ENCODE results near the gene LRP4.

DNA sequence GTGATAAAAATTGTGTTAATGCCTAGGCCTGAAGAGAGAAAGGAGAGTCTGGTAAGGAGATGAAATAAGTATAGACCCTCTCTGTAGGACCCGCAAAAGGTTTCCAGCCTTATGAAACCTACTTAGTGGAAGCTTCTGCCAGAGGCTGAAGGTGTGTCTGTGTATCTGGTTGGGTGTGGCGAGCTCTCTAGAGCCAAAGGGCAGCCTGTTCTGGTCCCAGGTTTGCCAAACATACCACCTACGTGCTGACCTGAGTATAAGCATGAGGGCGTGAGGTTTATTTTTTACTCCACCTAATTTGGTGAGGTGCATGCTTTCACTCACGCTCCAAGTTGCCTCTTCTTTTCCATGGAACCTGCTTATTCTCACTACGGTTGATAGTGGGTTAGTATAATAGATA is 23.8 kb upstream of the LRP4 start:
- no peak for TF ChIP-seq POLR2A (IDR thresholded peaks at IDR 0.05; ENCODE audit: control extremely low read depth in 1 of 2, low read depth in 2 of 2, low read length in 2 of 2)
- TF ChIP-seq, protein P1, sequence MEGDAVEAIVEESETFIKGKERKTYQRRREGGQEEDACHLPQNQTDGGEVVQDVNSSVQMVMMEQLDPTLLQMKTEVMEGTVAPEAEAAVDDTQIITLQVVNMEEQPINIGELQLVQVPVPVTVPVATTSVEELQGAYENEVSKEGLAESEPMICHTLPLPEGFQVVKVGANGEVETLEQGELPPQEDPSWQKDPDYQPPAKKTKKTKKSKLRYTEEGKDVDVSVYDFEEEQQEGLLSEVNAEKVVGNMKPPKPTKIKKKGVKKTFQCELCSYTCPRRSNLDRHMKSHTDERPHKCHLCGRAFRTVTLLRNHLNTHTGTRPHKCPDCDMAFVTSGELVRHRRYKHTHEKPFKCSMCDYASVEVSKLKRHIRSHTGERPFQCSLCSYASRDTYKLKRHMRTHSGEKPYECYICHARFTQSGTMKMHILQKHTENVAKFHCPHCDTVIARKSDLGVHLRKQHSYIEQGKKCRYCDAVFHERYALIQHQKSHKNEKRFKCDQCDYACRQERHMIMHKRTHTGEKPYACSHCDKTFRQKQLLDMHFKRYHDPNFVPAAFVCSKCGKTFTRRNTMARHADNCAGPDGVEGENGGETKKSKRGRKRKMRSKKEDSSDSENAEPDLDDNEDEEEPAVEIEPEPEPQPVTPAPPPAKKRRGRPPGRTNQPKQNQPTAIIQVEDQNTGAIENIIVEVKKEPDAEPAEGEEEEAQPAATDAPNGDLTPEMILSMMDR (IDR thresholded peaks at IDR 0.05; ENCODE audit: control extremely low read depth in 1 of 3, insufficient read depth in 1 of 3, low read depth in 1 of 3, low read length in 3 of 3) = no peak
- TF ChIP-seq EP300 (IDR thresholded peaks at IDR 0.05; ENCODE audit: borderline replicate concordance in 1 of 2, low read depth in 2 of 2, low read length in 2 of 2) = no peak
- TF ChIP-seq MAFK (IDR thresholded peaks at IDR 0.05; ENCODE audit: low read depth, low read length) = no peak
- no peak for TF ChIP-seq JUND (IDR thresholded peaks at IDR 0.05; ENCODE audit: low read length)
- no peak for TF ChIP-seq CHD1 (IDR thresholded peaks at IDR 0.05; ENCODE audit: low read depth, low read length)
- TF ChIP-seq, protein P2, sequence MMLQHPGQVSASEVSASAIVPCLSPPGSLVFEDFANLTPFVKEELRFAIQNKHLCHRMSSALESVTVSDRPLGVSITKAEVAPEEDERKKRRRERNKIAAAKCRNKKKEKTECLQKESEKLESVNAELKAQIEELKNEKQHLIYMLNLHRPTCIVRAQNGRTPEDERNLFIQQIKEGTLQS (IDR thresholded peaks at IDR 0.05; ENCODE audit: insufficient read depth, low read depth, low read length) = no peak
- TF ChIP-seq HDAC2 (IDR thresholded peaks at IDR 0.05; ENCODE audit: borderline replicate concordance in 1 of 2, low read depth in 2 of 2, low read length in 2 of 2) = no peak
- no peak for TF ChIP-seq SP2 (IDR thresholded peaks at IDR 0.05; ENCODE audit: low read length)
- no peak for TF ChIP-seq RAD21 (IDR thresholded peaks at IDR 0.05 in 1 of 2, conservative IDR thresholded peaks at IDR 0.05 in 1 of 2; ENCODE audit: low read depth in 2 of 2, low read length in 2 of 2)
- TF ChIP-seq POLR2AphosphoS5 (IDR thresholded peaks at IDR 0.05; ENCODE audit: low read depth, low read length) = no peak
- TF ChIP-seq RFX5 (IDR thresholded peaks at IDR 0.05; ENCODE audit: borderline replicate concordance, low read depth, low read length) = no peak
- TF ChIP-seq TAF1 (IDR thresholded peaks at IDR 0.05; ENCODE audit: low read depth, low read length) = no peak
- TF ChIP-seq, protein P3, sequence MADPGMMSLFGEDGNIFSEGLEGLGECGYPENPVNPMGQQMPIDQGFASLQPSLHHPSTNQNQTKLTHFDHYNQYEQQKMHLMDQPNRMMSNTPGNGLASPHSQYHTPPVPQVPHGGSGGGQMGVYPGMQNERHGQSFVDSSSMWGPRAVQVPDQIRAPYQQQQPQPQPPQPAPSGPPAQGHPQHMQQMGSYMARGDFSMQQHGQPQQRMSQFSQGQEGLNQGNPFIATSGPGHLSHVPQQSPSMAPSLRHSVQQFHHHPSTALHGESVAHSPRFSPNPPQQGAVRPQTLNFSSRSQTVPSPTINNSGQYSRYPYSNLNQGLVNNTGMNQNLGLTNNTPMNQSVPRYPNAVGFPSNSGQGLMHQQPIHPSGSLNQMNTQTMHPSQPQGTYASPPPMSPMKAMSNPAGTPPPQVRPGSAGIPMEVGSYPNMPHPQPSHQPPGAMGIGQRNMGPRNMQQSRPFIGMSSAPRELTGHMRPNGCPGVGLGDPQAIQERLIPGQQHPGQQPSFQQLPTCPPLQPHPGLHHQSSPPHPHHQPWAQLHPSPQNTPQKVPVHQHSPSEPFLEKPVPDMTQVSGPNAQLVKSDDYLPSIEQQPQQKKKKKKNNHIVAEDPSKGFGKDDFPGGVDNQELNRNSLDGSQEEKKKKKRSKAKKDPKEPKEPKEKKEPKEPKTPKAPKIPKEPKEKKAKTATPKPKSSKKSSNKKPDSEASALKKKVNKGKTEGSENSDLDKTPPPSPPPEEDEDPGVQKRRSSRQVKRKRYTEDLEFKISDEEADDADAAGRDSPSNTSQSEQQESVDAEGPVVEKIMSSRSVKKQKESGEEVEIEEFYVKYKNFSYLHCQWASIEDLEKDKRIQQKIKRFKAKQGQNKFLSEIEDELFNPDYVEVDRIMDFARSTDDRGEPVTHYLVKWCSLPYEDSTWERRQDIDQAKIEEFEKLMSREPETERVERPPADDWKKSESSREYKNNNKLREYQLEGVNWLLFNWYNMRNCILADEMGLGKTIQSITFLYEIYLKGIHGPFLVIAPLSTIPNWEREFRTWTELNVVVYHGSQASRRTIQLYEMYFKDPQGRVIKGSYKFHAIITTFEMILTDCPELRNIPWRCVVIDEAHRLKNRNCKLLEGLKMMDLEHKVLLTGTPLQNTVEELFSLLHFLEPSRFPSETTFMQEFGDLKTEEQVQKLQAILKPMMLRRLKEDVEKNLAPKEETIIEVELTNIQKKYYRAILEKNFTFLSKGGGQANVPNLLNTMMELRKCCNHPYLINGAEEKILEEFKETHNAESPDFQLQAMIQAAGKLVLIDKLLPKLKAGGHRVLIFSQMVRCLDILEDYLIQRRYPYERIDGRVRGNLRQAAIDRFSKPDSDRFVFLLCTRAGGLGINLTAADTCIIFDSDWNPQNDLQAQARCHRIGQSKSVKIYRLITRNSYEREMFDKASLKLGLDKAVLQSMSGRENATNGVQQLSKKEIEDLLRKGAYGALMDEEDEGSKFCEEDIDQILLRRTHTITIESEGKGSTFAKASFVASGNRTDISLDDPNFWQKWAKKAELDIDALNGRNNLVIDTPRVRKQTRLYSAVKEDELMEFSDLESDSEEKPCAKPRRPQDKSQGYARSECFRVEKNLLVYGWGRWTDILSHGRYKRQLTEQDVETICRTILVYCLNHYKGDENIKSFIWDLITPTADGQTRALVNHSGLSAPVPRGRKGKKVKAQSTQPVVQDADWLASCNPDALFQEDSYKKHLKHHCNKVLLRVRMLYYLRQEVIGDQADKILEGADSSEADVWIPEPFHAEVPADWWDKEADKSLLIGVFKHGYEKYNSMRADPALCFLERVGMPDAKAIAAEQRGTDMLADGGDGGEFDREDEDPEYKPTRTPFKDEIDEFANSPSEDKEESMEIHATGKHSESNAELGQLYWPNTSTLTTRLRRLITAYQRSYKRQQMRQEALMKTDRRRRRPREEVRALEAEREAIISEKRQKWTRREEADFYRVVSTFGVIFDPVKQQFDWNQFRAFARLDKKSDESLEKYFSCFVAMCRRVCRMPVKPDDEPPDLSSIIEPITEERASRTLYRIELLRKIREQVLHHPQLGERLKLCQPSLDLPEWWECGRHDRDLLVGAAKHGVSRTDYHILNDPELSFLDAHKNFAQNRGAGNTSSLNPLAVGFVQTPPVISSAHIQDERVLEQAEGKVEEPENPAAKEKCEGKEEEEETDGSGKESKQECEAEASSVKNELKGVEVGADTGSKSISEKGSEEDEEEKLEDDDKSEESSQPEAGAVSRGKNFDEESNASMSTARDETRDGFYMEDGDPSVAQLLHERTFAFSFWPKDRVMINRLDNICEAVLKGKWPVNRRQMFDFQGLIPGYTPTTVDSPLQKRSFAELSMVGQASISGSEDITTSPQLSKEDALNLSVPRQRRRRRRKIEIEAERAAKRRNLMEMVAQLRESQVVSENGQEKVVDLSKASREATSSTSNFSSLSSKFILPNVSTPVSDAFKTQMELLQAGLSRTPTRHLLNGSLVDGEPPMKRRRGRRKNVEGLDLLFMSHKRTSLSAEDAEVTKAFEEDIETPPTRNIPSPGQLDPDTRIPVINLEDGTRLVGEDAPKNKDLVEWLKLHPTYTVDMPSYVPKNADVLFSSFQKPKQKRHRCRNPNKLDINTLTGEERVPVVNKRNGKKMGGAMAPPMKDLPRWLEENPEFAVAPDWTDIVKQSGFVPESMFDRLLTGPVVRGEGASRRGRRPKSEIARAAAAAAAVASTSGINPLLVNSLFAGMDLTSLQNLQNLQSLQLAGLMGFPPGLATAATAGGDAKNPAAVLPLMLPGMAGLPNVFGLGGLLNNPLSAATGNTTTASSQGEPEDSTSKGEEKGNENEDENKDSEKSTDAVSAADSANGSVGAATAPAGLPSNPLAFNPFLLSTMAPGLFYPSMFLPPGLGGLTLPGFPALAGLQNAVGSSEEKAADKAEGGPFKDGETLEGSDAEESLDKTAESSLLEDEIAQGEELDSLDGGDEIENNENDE (IDR thresholded peaks at IDR 0.05; ENCODE audit: insufficient replicate concordance, low read length) = no peak
